Activated naive CD8-positive, alpha-beta T cell treated with anti-CD3 and anti-CD28 coated beads, Interleukin-2, amount 50 U/mL, for 24 hours (primary cell): Measurements from ENCODE around the gene TMCO6.

Source experiments
- ATAC-seq: fragments of 150-1000 bp; cut with Tn5 transposase; one replicate; pipeline ENCODE4 v1.10.0; 2021
- DNase-seq: peaks from one replicate; pipeline ENCODE4 v3.0.0; 2021
- H3K27ac Mint-ChIP-seq: one replicate; pipeline ENCODE4 v1.8.0; 2021; ENCODE audit warnings: mild to moderate bottlenecking, mixed read lengths
- H3K27me3 Mint-ChIP-seq: one replicate; pipeline ENCODE4 v1.8.0; 2021; ENCODE audit warnings: mixed read lengths
- H3K36me3 Mint-ChIP-seq: one replicate; pipeline ENCODE4 v1.8.0; 2021; ENCODE audit warnings: low read depth, mixed read lengths
- H3K4me1 Mint-ChIP-seq: one replicate; pipeline ENCODE4 v1.8.0; 2021; ENCODE audit warnings: mixed read lengths
- H3K4me3 Mint-ChIP-seq: one replicate; pipeline ENCODE4 v1.8.0; 2021; ENCODE audit warnings: mild to moderate bottlenecking, moderate library complexity, mixed read lengths
- H3K9me3 Mint-ChIP-seq: one replicate; pipeline ENCODE4 v1.8.0; 2021; ENCODE audit warnings: mixed read lengths

TMCO6 gene

GRCh38 chr5:140673187-140673976 lies 34.1 kb downstream of the TMCO6 start, which contains the start of gene DND1:
Gene DND1 (minus strand): TSS chr5:140673576. CDS start chr5:140673542, 34 bp downstream.
- Mint-ChIP-seq H3K27me3 (no peaks in the 10 kb centered on the region), H3K4me3 (no peak within 1 kb of the TSS), H3K9me3 (no peaks in the 10 kb centered on the region), H3K36me3 (peaks cover 58% of the 10 kb centered on the region), H3K4me1 (peaks cover 3% of the 10 kb centered on the region), H3K27ac (no peak within 1 kb of the TSS)
- DNase-seq (no peak), ATAC-seq (no peak)

- Mint-ChIP-seq H3K9me3 (no peaks in the 10 kb centered on the region), H3K27ac (no peak overlapping the region), H3K36me3 (peaks cover 49% of the 10 kb centered on the region), H3K4me1 (peaks cover 3% of the 10 kb centered on the region), H3K4me3 (no peak overlapping the region), H3K27me3 (no peaks in the 10 kb centered on the region)
- ATAC-seq, result peak; percentile 15
- DNase-seq, result no peak
Observed at GRCh38 chr5:140674211-140674610, 35.0 kb downstream of the TMCO6 start.

- no peak overlapping the region for H3K27ac Mint-ChIP-seq
- H3K9me3 Mint-ChIP-seq, result no peaks in the 10 kb centered on the region
- no peaks in the 10 kb centered on the region for H3K27me3 Mint-ChIP-seq
- peaks cover 3% of the 10 kb centered on the region for H3K4me1 Mint-ChIP-seq
- peaks cover 46% of the 10 kb centered on the region for H3K36me3 Mint-ChIP-seq
- DNase-seq, result no peak
- no peak for ATAC-seq
- H3K4me3 Mint-ChIP-seq, result no peak overlapping the region
Observed at GRCh38 chr5:140674629-140675028, 35.4 kb downstream of the TMCO6 start.

GRCh38 chr5:140677947-140678346 lies 38.7 kb downstream of the TMCO6 start:
- ATAC-seq (no peak), DNase-seq (no peak)
- no peak overlapping the region for H3K27ac Mint-ChIP-seq
- no peaks in the 10 kb centered on the region for H3K27me3 Mint-ChIP-seq
- H3K9me3 Mint-ChIP-seq, result no peaks in the 10 kb centered on the region
- no peak overlapping the region for H3K4me3 Mint-ChIP-seq
- H3K4me1 Mint-ChIP-seq, result peaks cover 3% of the 10 kb centered on the region
- peaks cover 47% of the 10 kb centered on the region for H3K36me3 Mint-ChIP-seq

GRCh38 chr5:140678993-140679392 lies 39.7 kb downstream of the TMCO6 start:
- Mint-ChIP-seq H3K4me3 (no peak overlapping the region), H3K27ac (no peak overlapping the region), H3K27me3 (no peaks in the 10 kb centered on the region), H3K9me3 (no peaks in the 10 kb centered on the region), H3K36me3 (peaks cover 48% of the 10 kb centered on the region), H3K4me1 (peaks cover 3% of the 10 kb centered on the region)
- ATAC-seq, result no peak
- DNase-seq, result no peak

- DNase-seq, result no peak
- no peaks in the 10 kb centered on the region for H3K27me3 Mint-ChIP-seq
- H3K9me3 Mint-ChIP-seq, result no peaks in the 10 kb centered on the region
- H3K27ac Mint-ChIP-seq, result peak overlapping the region; percentile 98
- peaks cover 40% of the 10 kb centered on the region for H3K36me3 Mint-ChIP-seq
- H3K4me1 Mint-ChIP-seq, result peaks cover 45% of the 10 kb centered on the region
- peak overlapping the region; percentile 100 for H3K4me3 Mint-ChIP-seq
- no peak for ATAC-seq
Observed at GRCh38 chr5:140690376-140690932, 51.2 kb downstream of the TMCO6 start.

GRCh38 chr5:140690941-140691924 lies 52.0 kb downstream of the TMCO6 start, which contains the start of the genes HARS1 and HARS2:
Gene HARS1 (minus strand): TSS chr5:140691370. CDS start chr5:140691304, 66 bp downstream.
Gene HARS2 (plus strand): TSS chr5:140691455. CDS start chr5:140691649, 194 bp downstream.
- peak; percentile 98 for ATAC-seq
- Mint-ChIP-seq H3K9me3 (no peaks in the 10 kb centered on the region), H3K4me3 (peak within 1 kb of the TSS; percentile 100), H3K4me1 (peaks cover 48% of the 10 kb centered on the region), H3K27ac (peak within 1 kb of the TSS; percentile 98), H3K27me3 (no peaks in the 10 kb centered on the region), H3K36me3 (peaks cover 48% of the 10 kb centered on the region)
- peak; percentile 86 for DNase-seq

- no peak overlapping the region for H3K27ac Mint-ChIP-seq
- no peaks in the 10 kb centered on the region for H3K9me3 Mint-ChIP-seq
- H3K27me3 Mint-ChIP-seq, result no peaks in the 10 kb centered on the region
- no peak for DNase-seq
- H3K4me3 Mint-ChIP-seq, result no peak overlapping the region
- no peak for ATAC-seq
- peaks cover 36% of the 10 kb centered on the region for H3K4me1 Mint-ChIP-seq
- H3K36me3 Mint-ChIP-seq, result peaks cover 65% of the 10 kb centered on the region
Observed at GRCh38 chr5:140694276-140694675, 55.0 kb downstream of the TMCO6 start.
